MCF 10A (cell line): ENCODE data around the gene C6orf15. TPM values are rescaled to one million over a fixed set of nuclear protein-coding genes. Genes with fewer than 3 reads are reported as not detected.

Experiments used
- BruUV-seq: library from RNA; stranded (reverse); fragments of 400-500 nt; replicated peaks from 2 replicates; lab custom pipeline; 2021; lab: Mats Ljungman, UMichigan
- CTCF ChIA-PET: fragments of 300-600 bp; sonication (Branson Sonifier 250); formaldehyde crosslinking; extraction: SDS; loops from one replicate; lab custom pipeline; 2021; ENCODE audit warnings: antibody characterized with exemption, inconsistent platforms; lab: Yijun Ruan, JAX
- POLR2A ChIA-PET: fragments of 300-600, 350-650 bp; sonication (Branson Sonifier 250); formaldehyde crosslinking; extraction: SDS; loops from one replicate; lab custom pipeline; 2020; ENCODE audit warnings: antibody characterized with exemption, inconsistent platforms; lab: Yijun Ruan, JAX
- DNase-seq: peaks from one replicate; pipeline ENCODE4 v3.0.0-alpha.2; 2018; ENCODE audit not compliant: unreplicated experiment
- H3K27ac Mint-ChIP-seq: one replicate; pipeline ENCODE4 v1.8.0; 2022; ENCODE audit warnings: mild to moderate bottlenecking, low read depth, mixed read lengths; ENCODE audit not compliant: unreplicated experiment
- H3K27me3 Mint-ChIP-seq: one replicate; pipeline ENCODE4 v1.8.0; 2022; ENCODE audit warnings: mixed read lengths; ENCODE audit not compliant: insufficient read depth, unreplicated experiment
- H3K36me3 Mint-ChIP-seq: one replicate; pipeline ENCODE4 v1.8.0; 2022; ENCODE audit warnings: mild to moderate bottlenecking, moderate library complexity, mixed read lengths; ENCODE audit not compliant: insufficient read depth, unreplicated experiment
- H3K4me1 Mint-ChIP-seq: one replicate; pipeline ENCODE4 v1.8.0; 2022; ENCODE audit warnings: mixed read lengths; ENCODE audit not compliant: insufficient read depth, unreplicated experiment
- H3K4me3 Mint-ChIP-seq: one replicate; pipeline ENCODE4 v1.8.0; 2022; ENCODE audit warnings: mild to moderate bottlenecking, moderate library complexity, mixed read lengths; ENCODE audit not compliant: unreplicated experiment
- H3K9me3 Mint-ChIP-seq: one replicate; pipeline ENCODE4 v1.8.0; 2022; ENCODE audit warnings: mixed read lengths; ENCODE audit not compliant: unreplicated experiment
- CTCF ChIP-seq: fragments of 200-600 bp; IDR thresholded peaks from one replicate; pipeline ENCODE4 v1.8.0; 2022; ENCODE audit warnings: antibody characterized with exemption, mild to moderate bottlenecking; ENCODE audit not compliant: unreplicated experiment
- intact Hi-C: fragments of 100-400 bp; cut with micrococcal nuclease; formaldehyde crosslinking; loops from 2 replicates; pipeline ENCODE4 v1.14.1; 2022
- total RNA-seq: library from RNA; stranded (reverse); gene quantifications from 2 replicates; pipeline ENCODE4 v1.2.3, GENCODE V29; 2022

Gene C6orf15
- total RNA-seq, 1 experiment from 2014 or later: not detected

- DNase-seq: no peak
- POLR2A ChIA-PET: interaction anchor here (0.6 to 2.2 kb wide), 13 partner anchors 28 to 546 kb away, joined by 3 to 13 read pairs (median 3); partner anchors contain the start of gene PSORS1C1
- peaks cover 5% of the 10 kb centered on the region for H3K36me3 Mint-ChIP-seq
- intact Hi-C loops: loop anchor here (1.0 to 10.0 kb wide), 6 partner anchors 28 to 605 kb away; partner anchors contain the start of genes FLOT1, GNL1, IER3 and PRR3
- H3K4me1 Mint-ChIP-seq: peaks cover 27% of the 10 kb centered on the region
- no TSS peak for BruUV-seq
- H3K4me3 Mint-ChIP-seq: no peak overlapping the region
- no peaks in the 10 kb centered on the region for H3K9me3 Mint-ChIP-seq
- CTCF ChIA-PET: interaction anchor here (0.6 to 21.4 kb wide), 41 partner anchors 8 to 545 kb away, joined by 3 to 749 read pairs (median 4); partner anchors contain the start of genes CDSN, DDR1, DHX16 and PSORS1C1
- peak overlapping the region; percentile 29 for H3K27ac Mint-ChIP-seq
- TF ChIP-seq CTCF: no peak
- no peaks in the 10 kb centered on the region for H3K27me3 Mint-ChIP-seq
These were observed 25.5 kb downstream of the C6orf15 start for GRCh38 chr6:31086788-31087440.

- intact Hi-C loops: loop anchor here (10.0 kb wide), 1 partner anchor 529 kb away; the partner anchor contains the start of genes GNL1 and PRR3
- no TSS peak for BruUV-seq
- peak; percentile 54 for DNase-seq
- Mint-ChIP-seq H3K4me1 (peaks cover 31% of the 10 kb centered on the region), H3K4me3 (no peak overlapping the region), H3K27me3 (no peaks in the 10 kb centered on the region), H3K36me3 (peaks cover 5% of the 10 kb centered on the region), H3K9me3 (no peaks in the 10 kb centered on the region), H3K27ac (no peak overlapping the region)
- CTCF ChIA-PET: interaction anchor here (0.6 to 21.4 kb wide), 7 partner anchors 9 to 371 kb away, joined by 3 to 749 read pairs (median 4); partner anchors contain the start of genes C6orf15, PSORS1C1, SFTA2 and VARS2
- POLR2A ChIA-PET: interaction anchor here (0.8 to 1.3 kb wide), 4 partner anchors 10 to 201 kb away, joined by 3 to 4 read pairs (median 3); no protein-coding TSS in a partner anchor
- TF ChIP-seq CTCF: peak; percentile 47
These were observed 28.5 kb downstream of the C6orf15 start for GRCh38 chr6:31083742-31084354.

- no peaks in the 10 kb centered on the region for H3K27me3 Mint-ChIP-seq
- no TSS peak for BruUV-seq
- no peak overlapping the region for H3K4me3 Mint-ChIP-seq
- H3K4me1 Mint-ChIP-seq: peaks cover 21% of the 10 kb centered on the region
- no peaks in the 10 kb centered on the region for H3K9me3 Mint-ChIP-seq
- no peak for TF ChIP-seq CTCF
- POLR2A ChIA-PET: interaction anchor here (0.6 to 5.1 kb wide), 13 partner anchors 9 to 471 kb away, joined by 3 to 30 read pairs (median 3); partner anchors contain the start of genes GTF2H4, IER3, PSORS1C1 and VARS2
- no peaks in the 10 kb centered on the region for H3K36me3 Mint-ChIP-seq
- intact Hi-C loops: loop anchor here (10.0 kb wide), 1 partner anchor 527 kb away; the partner anchor contains the start of genes GNL1 and PRR3
- H3K27ac Mint-ChIP-seq: peak overlapping the region; percentile 57
- CTCF ChIA-PET: interaction anchor here (0.6 to 21.4 kb wide), 8 partner anchors 12 to 300 kb away, joined by 3 to 749 read pairs (median 4); partner anchors contain the start of genes C6orf15, PSORS1C1, SFTA2 and VARS2
- peak; percentile 49 for DNase-seq
These were observed 30.5 kb downstream of the C6orf15 start for GRCh38 chr6:31081872-31082271.
